ENCODE measurements around the gene SOCS4. TPM values are rescaled to one million over a fixed set of nuclear protein-coding genes. Genes with fewer than 3 reads are reported as not detected.

The SOCS4 gene
- total and polyA plus RNA-seq, 2 of the 13 experiments (the other 11 are each of a cell fraction or from before 2014, with no cell fraction given): 4.0 to 10.0 TPM

- H3K4me1 ChIP-seq (ENCODE audit: insufficient read depth, low read length): peaks cover 20% of the 10 kb centered on the region
- no peaks in the 10 kb centered on the region for H3K36me3 ChIP-seq (replicated peaks in 1 of 2; ENCODE audit: control insufficient read depth in 1 of 2, insufficient read depth in 2 of 2, low read length in 2 of 2)
- POLR2A ChIA-PET: interaction anchor here (0.7 kb wide), 1 partner anchor 9 kb away, joined by 3 read pairs; no protein-coding TSS in a partner anchor
- no peak for TF ChIP-seq ZNF354B (CRISPR knock-in tag; IDR thresholded peaks at IDR 0.05)
- no peak for TF ChIP-seq NRL (CRISPR knock-in tag; IDR thresholded peaks at IDR 0.05; ENCODE audit: borderline replicate concordance)
- TF ChIP-seq, protein P1, sequence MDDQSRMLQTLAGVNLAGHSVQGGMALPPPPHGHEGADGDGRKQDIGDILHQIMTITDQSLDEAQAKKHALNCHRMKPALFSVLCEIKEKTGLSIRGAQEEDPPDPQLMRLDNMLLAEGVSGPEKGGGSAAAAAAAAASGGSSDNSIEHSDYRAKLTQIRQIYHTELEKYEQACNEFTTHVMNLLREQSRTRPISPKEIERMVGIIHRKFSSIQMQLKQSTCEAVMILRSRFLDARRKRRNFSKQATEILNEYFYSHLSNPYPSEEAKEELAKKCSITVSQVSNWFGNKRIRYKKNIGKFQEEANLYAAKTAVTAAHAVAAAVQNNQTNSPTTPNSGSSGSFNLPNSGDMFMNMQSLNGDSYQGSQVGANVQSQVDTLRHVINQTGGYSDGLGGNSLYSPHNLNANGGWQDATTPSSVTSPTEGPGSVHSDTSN (CRISPR knock-in tag; IDR thresholded peaks at IDR 0.05; ENCODE audit: borderline replicate concordance): no peak
- TF ChIP-seq ZSCAN20 (CRISPR knock-in tag; IDR thresholded peaks at IDR 0.05; ENCODE audit: borderline replicate concordance): no peak
- no peak for TF ChIP-seq CCAR2 (optimal IDR thresholded peaks at IDR 0.05; ENCODE audit: low read depth, low read length)
- no peak for TF ChIP-seq CREM (IDR thresholded peaks at IDR 0.05)
- no peak for TF ChIP-seq CREM (CRISPR knock-in tag; IDR thresholded peaks at IDR 0.05)
- no peak for TF ChIP-seq NAIF1 (CRISPR knock-in tag; IDR thresholded peaks at IDR 0.05; ENCODE audit: borderline replicate concordance)
- no peak for TF ChIP-seq E2F5 (CRISPR knock-in tag; conservative IDR thresholded peaks at IDR 0.05)
- TF ChIP-seq ZNF24 (IDR thresholded peaks at IDR 0.05): no peak
- no peak for TF ChIP-seq ASH2L (IDR thresholded peaks at IDR 0.05; ENCODE audit: insufficient read length, low read depth, low read length)
- no peak for TF ChIP-seq ZNF83 (CRISPR knock-in tag; IDR thresholded peaks at IDR 0.05; ENCODE audit: borderline replicate concordance)
- no peak for TF ChIP-seq MBD4 (IDR thresholded peaks at IDR 0.05; ENCODE audit: borderline replicate concordance, low read length)
- H3K4me2 ChIP-seq (ENCODE audit: low read depth, low read length): no peak overlapping the region
- H2AFZ ChIP-seq (ENCODE audit: low read length): no peak overlapping the region
- H3K9me3 ChIP-seq (ENCODE audit: low read length): no peaks in the 10 kb centered on the region
- H3K4me3 ChIP-seq (replicated peaks in 1 of 3; ENCODE audit: insufficient read depth in 1 of 3, low read depth in 2 of 3, low read length in 3 of 3): no peak overlapping the region
- FAIRE-seq (no peak), DNase-seq (ENCODE audit: low spot score) (no peak), ATAC-seq (no peak)
- no peaks in the 10 kb centered on the region for H4K20me1 ChIP-seq (ENCODE audit: insufficient read depth, low read length)
- CTCF ChIA-PET (ENCODE audit: low intra/inter-chr PET ratio, low total read pairs): no interaction called here
- H3K27ac ChIP-seq (ENCODE audit: extremely low read length, insufficient read depth, low read length): no peak overlapping the region
- BruUV-seq (replicated peaks): no TSS peak
- H3K27me3 ChIP-seq (ENCODE audit: control insufficient read depth in 1 of 2, insufficient read depth in 2 of 2, low read length in 2 of 2): no peaks in the 10 kb centered on the region
- 86% methylated on average over 5 of the region's 5 CpGs for WGBS (ENCODE audit: low lambda C conversion rate)
- intact Hi-C loops (cut with micrococcal nuclease; ENCODE audit: unreplicated experiment): no loop called here
- in situ Hi-C loops (cut with HindIII; ENCODE audit: extremely low pct_ligation_motif_present, low pct_unique_long_range_greater_than_20kb): no loop called here
- no peaks in the 10 kb centered on the region for H3K79me2 ChIP-seq (ENCODE audit: insufficient read depth, low read length)
- no peak overlapping the region for H3K9ac ChIP-seq (ENCODE audit: insufficient read depth, low read depth, low read length)
These were observed 71.0 kb downstream of the SOCS4 start for GRCh38 chr14:55097881-55098560.
